ENCODE data around the gene CCL13.

The CCL13 gene

GRCh38 chr17:34390649-34391048 lies 34.4 kb downstream of the CCL13 start:
- H3K4me3 ChIP-seq (ENCODE audit: low read depth, low read length), result no peak overlapping the region
- no peak for TF ChIP-seq CTCF (IDR thresholded peaks at IDR 0.05; ENCODE audit: low read depth, low read length)

- no peak overlapping the region for H3K4me3 ChIP-seq (ENCODE audit: low read depth, low read length)
- no peak for TF ChIP-seq CTCF (IDR thresholded peaks at IDR 0.05; ENCODE audit: low read depth, low read length)
Observed at GRCh38 chr17:34391241-34391640, 35.0 kb downstream of the CCL13 start.

- no peak overlapping the region for H3K4me3 ChIP-seq (ENCODE audit: low read depth, low read length)
- TF ChIP-seq CTCF (IDR thresholded peaks at IDR 0.05; ENCODE audit: low read depth, low read length), result no peak
Observed at GRCh38 chr17:34393401-34393800, 37.1 kb downstream of the CCL13 start.

- H3K4me3 ChIP-seq (ENCODE audit: low read depth, low read length), result no peak overlapping the region
- TF ChIP-seq CTCF (IDR thresholded peaks at IDR 0.05; ENCODE audit: low read depth, low read length), result no peak
Observed at GRCh38 chr17:34397265-34397664, 41.0 kb downstream of the CCL13 start.

- H3K4me3 ChIP-seq (ENCODE audit: low read depth, low read length), result no peak overlapping the region
- TF ChIP-seq CTCF (IDR thresholded peaks at IDR 0.05; ENCODE audit: low read depth, low read length), result no peak
Observed at GRCh38 chr17:34398990-34399389, 42.7 kb downstream of the CCL13 start.

GRCh38 chr17:34399725-34400124 lies 43.4 kb downstream of the CCL13 start:
- no peak for TF ChIP-seq CTCF (IDR thresholded peaks at IDR 0.05; ENCODE audit: low read depth, low read length)
- no peak overlapping the region for H3K4me3 ChIP-seq (ENCODE audit: low read depth, low read length)

- no peak for TF ChIP-seq CTCF (IDR thresholded peaks at IDR 0.05; ENCODE audit: low read depth, low read length)
- no peak overlapping the region for H3K4me3 ChIP-seq (ENCODE audit: low read depth, low read length)
Observed at GRCh38 chr17:34400301-34400931, 44.1 kb downstream of the CCL13 start.
